Thyroid gland (tissue), 4 donors: ENCODE measurements around the gene SLC12A1.

ENCODE experiments used
- POLR2A ChIP-seq, 2 donors: fragments of 450-650 bp; IDR thresholded peaks; one replicate each; pipeline ENCODE4 v1.6.1; 2017; ENCODE audit warnings: antibody characterized with exemption in 2 of 2, mild to moderate bottlenecking in 2 of 2, moderate library complexity in 1 of 2
- TF ChIP-seq, protein P1 (sequence below), 6 experiments: fragments of 200-600 bp in 3 of 6; fragments of 450-650 bp in 3 of 6; sonication (generic) in 3 of 6; IDR thresholded peaks; one replicate each; pipeline ENCODE4 v1.5.1; 2016 to 2019; ENCODE audit warnings: antibody characterized with exemption in 6 of 6, mild to moderate bottlenecking in 2 of 6, inconsistent platforms in 1 of 6, moderate library complexity in 1 of 6

DNA sequence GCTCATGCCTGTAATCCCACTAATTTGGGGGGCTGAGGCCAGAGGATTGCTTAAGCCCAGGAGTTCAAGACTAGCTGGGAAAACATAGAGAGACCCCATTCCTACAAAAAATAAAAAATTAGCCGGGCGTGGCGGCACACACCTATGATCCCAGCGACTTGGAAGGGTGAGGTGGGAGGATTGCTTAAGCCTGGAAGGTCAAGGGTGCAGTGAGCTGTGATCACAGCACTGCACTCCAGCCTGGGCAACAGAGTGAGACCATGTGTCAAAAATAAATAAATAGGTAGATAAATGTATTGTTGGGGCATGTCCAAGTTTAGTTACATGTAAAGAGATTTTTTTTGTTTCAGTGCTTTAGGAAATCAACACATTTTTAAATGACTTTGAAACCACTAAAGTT lies 36.4 kb downstream of the SLC12A1 start:
- TF ChIP-seq, protein P1, sequence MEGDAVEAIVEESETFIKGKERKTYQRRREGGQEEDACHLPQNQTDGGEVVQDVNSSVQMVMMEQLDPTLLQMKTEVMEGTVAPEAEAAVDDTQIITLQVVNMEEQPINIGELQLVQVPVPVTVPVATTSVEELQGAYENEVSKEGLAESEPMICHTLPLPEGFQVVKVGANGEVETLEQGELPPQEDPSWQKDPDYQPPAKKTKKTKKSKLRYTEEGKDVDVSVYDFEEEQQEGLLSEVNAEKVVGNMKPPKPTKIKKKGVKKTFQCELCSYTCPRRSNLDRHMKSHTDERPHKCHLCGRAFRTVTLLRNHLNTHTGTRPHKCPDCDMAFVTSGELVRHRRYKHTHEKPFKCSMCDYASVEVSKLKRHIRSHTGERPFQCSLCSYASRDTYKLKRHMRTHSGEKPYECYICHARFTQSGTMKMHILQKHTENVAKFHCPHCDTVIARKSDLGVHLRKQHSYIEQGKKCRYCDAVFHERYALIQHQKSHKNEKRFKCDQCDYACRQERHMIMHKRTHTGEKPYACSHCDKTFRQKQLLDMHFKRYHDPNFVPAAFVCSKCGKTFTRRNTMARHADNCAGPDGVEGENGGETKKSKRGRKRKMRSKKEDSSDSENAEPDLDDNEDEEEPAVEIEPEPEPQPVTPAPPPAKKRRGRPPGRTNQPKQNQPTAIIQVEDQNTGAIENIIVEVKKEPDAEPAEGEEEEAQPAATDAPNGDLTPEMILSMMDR (IDR thresholded peaks at IDR 0.05): no peak
- no peak for TF ChIP-seq POLR2A (IDR thresholded peaks at IDR 0.05)
